Coronary artery (tissue), 2 donors: Measurements from ENCODE around the gene PTPRD.
"Not testable (repeated sequence)": the region's sequence is repeated elsewhere in the genome, so short reads cannot be mapped to it uniquely, and the experiment has no call there.

Experiments used
- DNase-seq: peaks from one replicate; pipeline ENCODE4 v3.0.0-alpha.2; 2017; ENCODE audit warnings: low spot score
- H3K27ac ChIP-seq, 2 donors: fragments of 200-600 bp; sonication (generic); one replicate each; pipeline ENCODE4 v1.5.1; 2016 to 2019
- H3K4me3 ChIP-seq: fragments of 200-600 bp; sonication (generic); 2 replicates; pipeline ENCODE4 v1.5.1; 2016; ENCODE audit warnings: mild to moderate bottlenecking, moderate library complexity
- CTCF ChIP-seq: fragments of 200-600 bp; sonication (generic); IDR thresholded peaks from one replicate; pipeline ENCODE4 v1.5.1; 2019; ENCODE audit warnings: antibody characterized with exemption

The PTPRD gene

DNA sequence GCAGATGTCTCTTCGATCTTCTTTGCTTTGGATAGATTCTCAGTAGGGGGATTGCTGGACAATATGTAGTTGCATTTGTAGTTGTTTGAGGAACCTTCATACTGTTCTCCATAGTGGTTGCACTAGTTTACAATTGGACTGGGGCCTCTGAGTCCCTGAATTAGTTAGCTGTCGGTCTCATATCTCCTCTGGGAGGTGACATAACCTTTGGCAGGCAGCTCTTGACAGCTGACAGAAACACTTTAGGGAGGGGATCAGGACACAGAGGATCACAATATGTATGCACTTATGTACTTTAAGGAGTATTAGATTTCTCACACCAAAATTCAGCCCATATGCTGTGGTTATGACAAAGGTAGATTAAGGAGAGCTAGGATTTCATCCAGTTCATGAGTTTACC, 1533.3 kb downstream of the PTPRD start:
- DNase-seq = no peak
- Histone ChIP-seq H3K27ac (no peak overlapping the region), H3K4me3 (no peak overlapping the region)
- TF ChIP-seq CTCF = no peak

- no peak for TF ChIP-seq CTCF
- H3K27ac ChIP-seq = no peak overlapping the region
- DNase-seq = no peak
- no peak overlapping the region for H3K4me3 ChIP-seq
Measured at GRCh38 chr9:9078301-9078700, 1534.5 kb downstream of the PTPRD start.

GRCh38 chr9:9061627-9062026, 1551.2 kb downstream of the PTPRD start:
- DNase-seq = no peak
- no peak overlapping the region for H3K4me3 ChIP-seq
- H3K27ac ChIP-seq = no peak overlapping the region
- TF ChIP-seq CTCF = no peak

DNA sequence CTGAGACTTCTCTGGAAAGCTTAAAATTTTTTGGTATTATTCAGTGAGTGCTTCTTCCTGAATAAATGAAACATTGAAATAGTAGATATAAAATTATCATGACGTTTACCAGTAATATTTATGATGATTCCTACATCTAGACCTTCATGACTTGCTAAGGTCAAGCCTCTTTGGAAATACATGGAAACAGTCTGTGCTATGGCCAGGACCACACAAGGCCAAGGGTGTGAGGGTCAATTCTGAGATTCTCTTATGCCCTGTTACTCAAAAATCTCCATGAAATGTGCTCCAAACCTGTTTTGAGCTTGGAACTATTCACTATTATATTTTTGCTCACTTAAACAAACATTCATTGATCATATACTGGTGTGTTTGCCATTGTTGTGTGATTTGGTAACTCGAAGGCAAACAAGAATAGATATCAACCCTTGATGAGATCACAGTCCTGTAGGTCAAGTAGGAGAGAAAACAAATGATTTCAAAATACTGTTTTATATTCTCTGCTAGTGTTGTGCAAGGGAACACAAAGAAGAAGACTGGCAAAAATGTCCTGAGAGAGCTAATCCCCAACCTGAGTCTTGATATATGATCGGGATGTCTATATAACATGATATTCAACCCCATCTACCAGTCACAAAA, 1558.3 kb downstream of the PTPRD start:
- no peak for DNase-seq
- Histone ChIP-seq H3K4me3 (no peak overlapping the region), H3K27ac (no peak overlapping the region)
- no peak for TF ChIP-seq CTCF

DNA sequence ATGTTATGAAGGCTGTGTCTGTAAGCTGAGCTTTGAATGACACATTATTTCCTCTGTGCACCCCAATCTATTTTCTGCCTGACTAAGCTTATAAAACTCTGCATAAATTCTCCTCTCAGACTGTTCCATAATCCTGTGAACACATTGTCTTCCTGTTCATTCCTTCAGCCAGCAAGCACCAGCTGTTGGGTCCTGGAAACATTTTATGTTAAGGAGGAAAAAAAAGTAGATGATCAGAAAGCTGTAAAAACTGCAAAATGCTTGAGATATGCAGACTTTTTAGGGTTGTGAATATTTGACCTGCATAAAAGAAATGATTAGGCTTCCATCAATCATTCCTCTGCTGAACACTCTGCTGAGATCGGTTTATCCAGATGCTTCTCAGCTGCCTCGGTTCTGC, 1567.2 kb downstream of the PTPRD start:
- Histone ChIP-seq H3K27ac (no peak overlapping the region), H3K4me3 (no peak overlapping the region)
- DNase-seq = no peak
- no peak for TF ChIP-seq CTCF

GRCh38 chr9:9045072-9045471, 1567.7 kb downstream of the PTPRD start:
- Histone ChIP-seq H3K27ac (no peak overlapping the region), H3K4me3 (no peak overlapping the region)
- DNase-seq = no peak
- no peak for TF ChIP-seq CTCF

- not testable (repeated sequence) for DNase-seq, H3K4me3 ChIP-seq
Measured at GRCh38 chr9:9043788-9044187, 1569.0 kb downstream of the PTPRD start.

GRCh38 chr9:9041756-9042155, 1571.0 kb downstream of the PTPRD start:
- Histone ChIP-seq H3K27ac (no peak overlapping the region), H3K4me3 (no peak overlapping the region)
- no peak for TF ChIP-seq CTCF
- no peak for DNase-seq

More at GRCh38 chr9:9043788-9044187, 1569.0 kb downstream of the PTPRD start:
- H3K27ac ChIP-seq = not testable (repeated sequence)
